GM21528 (cell line): Measurements from ENCODE around the gene BRINP1.

ENCODE experiments used
- ATAC-seq: cut with Tn5 transposase; IDR thresholded peaks from one replicate; pipeline ENCODE4 v1.9.1; 2021; ENCODE audit warnings: mild to moderate bottlenecking, moderate library complexity; ENCODE audit not compliant: unreplicated experiment, low FRiP score

The BRINP1 gene

DNA sequence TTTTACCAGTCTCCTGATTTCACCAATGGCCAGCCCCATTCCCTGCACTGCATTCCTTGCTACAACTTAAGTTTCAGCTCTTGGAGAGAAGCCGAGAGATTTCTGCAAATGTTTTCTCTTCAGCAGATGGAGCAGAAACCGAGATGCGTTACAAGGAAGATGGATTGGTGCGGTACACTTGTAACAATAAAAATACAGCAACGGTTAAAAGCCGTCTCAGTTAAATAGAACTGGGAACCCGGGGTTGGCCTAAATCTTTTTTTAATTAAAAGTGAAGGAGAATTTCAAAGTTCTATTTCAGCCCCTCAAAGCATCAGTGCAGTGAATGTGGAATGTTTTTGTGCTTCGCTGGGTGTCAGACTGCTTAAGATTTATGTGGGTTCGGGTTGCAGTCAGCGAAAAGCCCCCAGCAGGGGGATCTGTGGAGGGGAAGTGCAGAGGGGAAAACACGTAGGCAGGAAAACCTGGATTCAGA lies 19.8 kb downstream of the BRINP1 start:
- no peak for ATAC-seq

DNA sequence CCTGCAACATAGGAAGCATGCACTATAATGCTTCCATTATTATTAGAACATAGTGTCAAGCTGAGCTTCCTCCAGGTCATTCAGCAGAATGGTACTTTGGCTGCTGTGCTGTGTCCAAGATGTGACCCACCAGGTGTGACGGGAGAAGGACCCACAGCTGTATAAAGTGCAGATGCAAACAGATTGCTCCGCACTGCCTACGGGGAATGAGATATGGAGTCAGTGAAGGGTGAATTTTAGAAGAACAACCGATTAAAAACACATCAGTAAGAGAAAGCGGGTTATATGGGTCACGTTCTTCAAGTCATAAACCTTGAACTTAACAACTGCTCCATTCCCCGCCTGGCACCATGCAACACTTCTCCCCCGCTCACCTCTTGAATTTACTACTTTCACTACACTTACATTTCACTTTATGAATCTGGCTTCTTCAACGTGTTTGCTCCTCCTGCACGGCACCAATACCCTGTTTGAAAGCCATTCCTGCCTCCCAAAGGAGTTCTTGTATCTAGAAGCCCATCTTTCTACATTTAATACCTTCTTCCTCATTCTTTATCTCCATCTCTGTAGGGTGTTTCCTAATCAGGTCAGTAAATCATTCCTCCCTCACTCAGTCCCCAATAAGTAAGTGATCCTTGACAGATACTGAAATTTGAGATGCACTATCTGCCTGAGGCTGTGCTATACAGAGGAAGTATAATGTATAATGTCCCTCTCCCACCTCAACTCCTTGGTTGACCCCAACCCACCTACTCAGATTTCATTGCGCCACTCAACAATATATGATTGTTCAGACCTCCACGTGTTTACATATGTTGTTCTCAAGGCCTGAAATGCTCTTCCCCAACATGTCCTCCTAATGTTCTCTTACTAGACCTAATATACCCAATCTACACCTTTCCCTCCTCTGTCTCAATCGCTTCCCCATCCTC lies 25.9 kb downstream of the BRINP1 start:
- no peak for ATAC-seq

DNA sequence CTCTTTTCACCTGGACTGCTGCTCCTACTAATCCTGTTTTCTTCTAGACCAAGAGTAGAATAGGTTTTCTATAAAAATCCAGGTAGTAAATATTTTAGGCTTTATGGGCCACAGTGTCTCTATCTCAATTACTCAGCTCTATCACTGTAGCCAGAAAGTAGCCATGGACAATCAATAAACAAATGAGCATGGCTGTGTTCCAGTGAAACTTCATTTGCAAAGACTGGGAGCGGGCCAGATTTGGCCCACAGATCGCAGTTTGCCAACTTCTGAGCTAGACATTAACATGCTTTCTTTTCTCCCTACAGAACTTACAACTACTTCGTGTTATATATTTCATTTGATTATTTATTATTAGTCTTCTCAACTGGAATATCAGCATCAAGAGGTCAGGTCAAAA lies 30.2 kb downstream of the BRINP1 start:
- no peak for ATAC-seq

DNA sequence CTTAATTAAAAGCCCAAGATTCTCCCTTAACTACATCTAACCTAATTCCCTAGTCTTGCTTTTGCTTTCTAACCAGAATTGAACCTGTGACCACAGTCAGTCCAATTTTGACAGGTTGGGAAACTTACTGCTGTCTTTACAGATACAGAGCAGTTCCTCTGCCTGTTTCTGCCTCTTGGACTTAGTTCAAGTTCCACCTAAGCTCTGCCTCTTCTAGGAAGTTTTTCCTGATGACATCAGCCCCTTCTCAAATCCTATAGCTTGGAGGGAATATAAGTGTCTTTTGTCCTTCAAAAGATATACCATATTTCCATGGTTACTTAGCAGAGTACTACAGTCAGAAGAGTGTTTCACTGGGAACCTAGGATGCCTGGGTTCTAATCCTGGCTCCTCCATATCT lies 31.7 kb downstream of the BRINP1 start:
- no peak for ATAC-seq

GRCh38 chr9:119334745-119335144 lies 34.5 kb downstream of the BRINP1 start:
- no peak for ATAC-seq

GRCh38 chr9:119333507-119334229 lies 35.6 kb downstream of the BRINP1 start:
- no peak for ATAC-seq

- ATAC-seq, result no peak
Observed at GRCh38 chr9:119332522-119332921, 36.7 kb downstream of the BRINP1 start.

DNA sequence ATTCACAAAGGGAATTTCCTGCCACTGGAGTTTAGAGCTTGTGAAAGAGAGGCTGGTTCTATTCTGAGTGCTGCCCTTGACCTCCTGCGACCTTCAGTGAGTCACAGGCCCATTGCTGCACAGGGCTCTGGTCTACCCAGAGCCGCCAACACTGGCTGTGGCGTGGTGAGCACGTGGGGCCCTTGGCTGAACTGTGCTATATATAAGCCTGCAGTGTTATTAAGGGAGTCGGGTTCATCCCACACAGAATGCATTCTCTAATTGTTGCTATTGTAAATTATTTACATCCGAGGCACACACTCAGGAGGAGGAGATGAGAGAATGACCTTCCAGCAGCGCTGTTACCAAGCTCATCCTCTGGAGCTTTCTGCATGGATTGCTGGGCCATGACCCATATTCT lies 47.1 kb downstream of the BRINP1 start:
- no peak for ATAC-seq

GRCh38 chr9:119318371-119318770 lies 50.9 kb downstream of the BRINP1 start:
- ATAC-seq, result no peak

DNA sequence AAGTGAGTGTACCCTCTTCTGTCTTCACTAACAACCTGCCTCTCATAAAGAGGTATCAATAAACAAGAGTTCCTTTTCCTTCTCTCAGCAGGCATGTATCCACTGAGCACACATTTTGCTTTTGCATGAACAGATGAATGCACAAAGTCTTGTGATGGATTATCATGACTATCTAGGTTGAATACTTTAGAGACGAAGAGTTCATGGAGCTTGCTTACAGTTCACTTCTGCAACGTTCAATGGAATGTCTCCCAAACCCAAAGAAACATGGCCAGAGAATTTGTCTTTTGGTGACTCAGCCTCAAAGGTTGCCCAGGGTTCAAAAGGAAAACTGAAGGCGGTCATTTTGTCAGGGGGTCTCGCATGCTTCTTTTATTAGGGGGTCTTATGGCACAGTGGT lies 55.4 kb downstream of the BRINP1 start:
- ATAC-seq, result no peak

- ATAC-seq, result no peak
Observed at GRCh38 chr9:119310741-119311140, 58.5 kb downstream of the BRINP1 start.

GRCh38 chr9:119307471-119307870 lies 61.8 kb downstream of the BRINP1 start:
- ATAC-seq, result no peak

DNA sequence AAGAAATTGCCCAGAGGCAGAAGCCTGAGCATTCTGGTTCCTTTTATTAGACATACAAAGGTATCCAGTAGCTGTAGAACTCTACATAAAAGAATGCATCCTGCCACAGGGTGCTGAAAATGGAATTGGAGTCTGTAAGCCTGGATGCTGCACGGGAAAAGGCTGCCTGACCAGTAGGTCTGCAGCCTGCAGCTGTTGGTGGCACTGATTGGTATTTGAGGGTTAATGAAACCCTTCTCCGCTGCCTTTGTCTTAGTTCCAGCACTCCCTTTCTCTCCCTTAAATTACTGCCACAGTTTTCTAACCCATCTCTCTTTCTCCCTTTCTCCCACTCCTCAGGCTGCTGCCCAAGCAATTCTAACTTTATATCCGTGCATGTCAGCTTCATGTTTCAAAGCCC lies 64.7 kb downstream of the BRINP1 start:
- ATAC-seq, result no peak

DNA sequence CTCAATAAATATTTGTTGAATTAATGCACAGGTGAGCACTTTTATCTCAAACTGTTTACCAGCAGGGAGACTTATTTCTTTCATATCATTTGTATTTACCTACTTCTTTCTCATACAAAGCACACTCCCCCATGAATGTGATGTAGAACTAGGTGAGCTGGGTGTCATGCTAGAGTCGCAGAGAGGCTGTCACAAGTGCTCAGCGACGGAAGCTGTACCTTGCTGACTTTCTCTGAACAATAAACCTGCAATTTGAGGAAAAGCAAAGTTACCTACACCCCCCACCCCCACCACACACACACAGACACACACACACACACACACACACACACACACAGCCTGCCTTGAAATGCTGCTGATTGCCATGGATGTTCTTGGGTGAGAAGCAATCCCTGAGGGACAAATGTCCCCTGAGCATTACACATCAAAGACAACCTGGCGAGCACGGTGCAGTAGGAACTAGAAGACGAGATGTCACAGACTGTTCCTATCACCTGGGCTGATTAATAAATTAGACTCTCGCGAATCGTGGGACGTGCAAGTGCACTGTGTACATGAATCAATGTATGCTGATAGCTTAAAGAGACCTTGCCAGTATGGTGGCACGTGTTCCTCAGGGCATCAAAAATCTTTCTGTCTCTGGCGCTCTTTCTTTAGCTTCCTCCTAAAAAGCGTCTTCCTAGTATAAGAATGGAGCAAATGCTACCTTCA lies 66.1 kb downstream of the BRINP1 start:
- no peak for ATAC-seq

DNA sequence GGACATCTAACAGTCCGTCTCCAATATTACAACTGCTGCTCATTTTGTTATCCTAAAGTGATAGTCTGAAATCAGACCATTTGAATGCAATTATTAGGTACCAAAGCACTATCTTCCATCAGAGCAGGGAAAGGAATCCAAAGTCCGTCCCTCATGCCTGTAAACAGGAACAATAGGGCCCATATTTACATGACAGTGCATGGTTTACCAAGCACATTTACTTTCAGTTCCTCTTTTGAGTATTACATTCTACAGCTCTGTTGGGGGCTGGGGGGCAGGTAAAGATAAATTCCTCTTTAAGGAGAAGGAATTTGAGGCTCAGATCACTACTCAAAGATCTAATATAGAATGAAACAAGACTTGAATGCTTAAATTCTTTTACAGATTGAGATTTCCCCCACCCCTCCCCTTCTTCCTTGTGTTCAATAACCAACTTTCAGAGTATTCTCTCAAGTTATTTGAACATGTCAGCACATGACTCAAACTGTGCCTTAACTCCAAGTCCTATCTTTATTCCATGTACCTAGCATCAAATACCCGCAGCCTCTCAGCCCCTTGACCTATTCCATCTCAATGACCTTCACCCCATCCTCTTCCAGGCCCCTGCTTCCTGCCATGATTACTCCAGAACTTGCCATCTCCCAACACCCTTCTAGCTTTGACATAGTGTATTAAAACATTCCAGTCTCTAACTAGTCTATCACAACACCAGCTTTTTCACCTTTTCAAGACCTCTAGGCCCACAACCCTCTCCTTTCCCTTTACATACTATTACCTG lies 71.0 kb downstream of the BRINP1 start:
- peak; percentile 91 for ATAC-seq

DNA sequence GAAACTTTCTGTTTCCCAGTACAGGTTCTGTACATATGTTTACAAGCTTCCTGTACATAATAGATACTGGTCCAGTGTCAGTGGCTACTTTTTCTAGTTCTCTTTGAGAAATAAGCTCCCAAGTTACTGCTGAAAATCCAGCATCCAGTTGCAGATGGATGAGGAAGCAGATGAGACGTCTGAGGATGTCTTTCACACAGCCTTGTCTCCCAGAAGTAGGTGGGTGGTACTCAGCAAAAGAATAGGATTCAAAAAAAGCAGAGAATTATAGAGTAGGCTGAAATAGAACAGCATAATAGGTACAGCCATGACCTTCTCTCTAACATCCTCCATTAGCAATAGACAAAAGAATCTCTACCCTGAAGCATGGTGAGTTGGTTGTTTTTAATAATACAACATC lies 77.7 kb downstream of the BRINP1 start:
- ATAC-seq, result no peak

DNA sequence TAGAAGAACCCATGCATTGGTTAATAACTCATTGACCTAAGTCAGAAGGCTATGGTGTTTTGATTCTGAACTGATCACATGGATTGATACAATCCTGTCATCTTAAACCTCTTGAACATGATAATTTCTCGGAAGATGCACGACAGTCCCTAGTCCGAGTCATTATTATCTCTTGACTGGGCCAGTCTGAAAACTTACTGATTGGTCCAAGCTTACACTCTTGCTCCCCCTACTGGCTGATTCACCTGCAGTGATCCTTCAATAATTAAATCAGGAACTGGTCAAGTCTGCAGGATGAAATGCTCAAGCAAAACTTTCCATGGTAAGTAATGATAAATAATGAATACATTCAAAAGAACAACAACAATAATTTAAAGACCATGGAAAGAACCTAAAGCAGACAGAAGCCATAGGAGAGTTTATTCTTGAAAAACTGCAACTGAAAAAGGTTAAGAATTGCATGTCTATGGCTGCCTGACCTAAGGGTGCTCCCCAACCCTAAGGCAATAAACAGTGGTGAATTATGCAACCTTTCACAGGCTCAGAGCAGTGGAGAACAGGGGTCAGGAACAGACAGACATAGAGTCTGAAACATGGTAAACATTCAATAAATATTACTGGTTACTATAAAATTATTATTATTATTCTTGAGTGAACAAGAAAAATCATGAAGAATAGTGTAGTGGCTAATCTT lies 79.3 kb downstream of the BRINP1 start:
- no peak for ATAC-seq

- no peak for ATAC-seq
Observed at GRCh38 chr9:119284587-119285337, 84.5 kb downstream of the BRINP1 start.

GRCh38 chr9:119284118-119284517 lies 85.1 kb downstream of the BRINP1 start:
- ATAC-seq, result no peak
